HG02938 (cell line): ENCODE measurements around the gene EIF2D.
"Not testable (repeated sequence)": the region's sequence is repeated elsewhere in the genome, so short reads cannot be mapped to it uniquely, and the experiment has no call there.

Experiments
- ATAC-seq: cut with Tn5 transposase; IDR thresholded peaks from one replicate; pipeline ENCODE4 v1.9.1; 2021; ENCODE audit warnings: mild to moderate bottlenecking, moderate library complexity; ENCODE audit not compliant: unreplicated experiment

EIF2D gene

DNA sequence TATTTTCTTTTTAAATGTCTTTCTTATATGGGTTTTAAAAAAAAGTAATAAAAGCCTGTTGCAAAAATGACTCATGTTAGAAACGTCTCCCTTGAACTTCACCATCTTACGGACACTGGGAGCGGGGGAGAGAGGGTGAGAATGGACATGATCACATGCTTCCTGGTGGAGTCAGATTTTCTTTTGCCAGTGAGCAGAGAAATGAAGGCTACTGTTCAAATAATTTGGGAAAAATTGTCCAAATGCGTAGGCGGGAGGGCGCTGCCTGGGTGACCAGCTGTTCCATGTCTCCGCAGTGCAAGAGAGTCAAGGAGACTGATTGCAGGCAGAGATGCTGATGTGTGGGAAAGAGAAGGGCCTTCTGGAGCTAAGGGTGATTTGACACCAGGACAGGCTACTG, 23.1 kb downstream of the EIF2D start:
- no peak for ATAC-seq

DNA sequence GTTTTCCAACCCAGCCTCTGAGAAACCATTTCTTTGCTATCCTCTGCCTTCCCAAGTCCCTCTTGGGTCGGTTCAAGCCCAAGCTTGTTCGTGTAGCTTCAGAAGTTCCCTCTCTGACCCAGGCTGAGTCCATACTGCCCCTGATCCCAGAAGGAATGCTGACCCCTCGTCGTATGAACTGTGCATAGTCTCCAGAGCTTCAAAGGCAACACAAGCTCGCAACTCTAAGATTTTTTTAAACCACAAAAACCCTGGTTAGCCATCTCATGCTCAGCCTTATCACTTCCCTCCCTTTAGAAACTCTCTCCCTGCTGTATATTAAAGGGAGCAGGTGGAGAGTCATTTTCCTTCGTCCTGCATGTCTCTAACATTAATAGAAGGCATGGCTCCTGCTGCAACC, 23.8 kb downstream of the EIF2D start:
- ATAC-seq: no peak

DNA sequence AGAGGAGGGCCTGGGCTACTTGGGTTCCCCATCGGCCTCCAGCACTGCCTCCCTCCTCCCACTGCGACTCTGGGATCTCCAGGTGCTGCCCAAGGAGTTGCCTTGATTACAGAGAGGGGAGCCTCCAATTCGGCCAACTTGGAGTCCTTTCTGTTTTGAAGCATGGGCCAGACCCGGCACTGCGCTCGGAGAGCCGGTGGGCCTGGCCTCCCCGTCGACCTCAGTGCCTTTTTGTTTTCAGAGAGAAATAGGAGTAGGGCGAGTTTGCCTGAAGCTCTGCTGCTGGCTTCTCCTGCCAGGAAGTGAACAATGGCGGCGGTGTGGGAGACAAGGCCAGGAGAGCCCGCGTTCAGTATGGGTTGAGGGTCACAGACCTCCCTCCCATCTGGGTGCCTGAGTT, 24.4 kb downstream of the EIF2D start:
- no peak for ATAC-seq

DNA sequence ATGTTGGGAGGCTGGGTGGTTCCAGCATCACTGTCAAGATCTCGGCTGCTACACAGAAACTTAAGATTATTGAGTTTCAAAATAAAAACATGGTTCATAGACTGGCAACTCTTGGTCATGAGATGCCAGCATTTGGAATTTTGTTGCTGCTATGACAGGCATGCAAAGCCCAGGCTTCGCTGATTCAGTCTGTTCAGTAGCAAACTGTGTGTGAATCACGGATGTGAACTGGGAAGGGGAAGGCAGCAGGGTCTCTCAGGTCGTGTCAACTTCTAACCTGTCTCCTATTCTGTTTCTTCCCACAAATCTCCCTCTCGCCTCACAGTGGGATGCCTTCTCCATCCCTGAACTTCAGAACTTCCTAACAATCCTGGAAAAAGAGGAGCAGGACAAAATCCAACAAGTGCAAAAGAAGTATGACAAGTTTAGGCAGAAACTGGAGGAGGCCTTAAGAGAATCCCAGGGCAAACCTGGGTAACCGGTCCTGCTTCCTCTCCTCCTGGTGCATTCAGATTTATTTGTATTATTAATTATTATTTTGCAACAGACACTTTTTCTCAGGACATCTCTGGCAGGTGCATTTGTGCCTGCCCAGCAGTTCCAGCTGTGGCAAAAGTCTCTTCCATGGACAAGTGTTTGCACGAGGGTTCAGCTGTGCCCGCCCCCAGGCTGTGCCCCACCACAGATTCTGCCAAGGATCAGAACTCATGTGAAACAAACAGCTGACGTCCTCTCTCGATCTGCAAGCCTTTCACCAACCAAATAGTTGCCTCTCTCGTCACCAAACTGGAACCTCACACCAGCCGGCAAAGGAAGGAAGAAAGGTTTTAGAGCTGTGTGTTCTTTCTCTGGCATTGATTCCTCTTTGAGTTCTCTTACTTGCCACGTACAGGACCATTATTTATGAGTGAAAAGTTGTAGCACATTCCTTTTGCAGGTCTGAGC, 25.5 kb downstream of the EIF2D start:
- ATAC-seq: no peak

DNA sequence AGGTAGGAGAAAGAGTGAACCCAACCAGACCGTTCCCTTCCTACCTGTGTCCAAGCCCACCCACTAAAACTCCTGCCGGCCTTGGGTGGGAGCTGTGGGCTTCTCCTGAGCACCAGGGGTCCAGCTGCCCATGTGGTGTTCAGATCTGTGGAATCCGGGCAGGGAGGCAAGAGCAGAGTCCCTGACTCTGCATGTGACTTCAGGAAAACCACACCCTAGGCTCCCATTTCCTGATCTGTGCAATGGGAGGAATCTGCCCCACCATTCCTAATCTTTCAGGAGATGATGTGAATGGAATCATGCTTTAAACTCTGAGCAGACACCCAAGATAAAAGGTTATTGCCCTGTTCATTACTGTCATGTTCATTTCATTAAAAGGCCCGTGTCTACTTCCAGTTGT, 27.6 kb downstream of the EIF2D start:
- no peak for ATAC-seq

DNA sequence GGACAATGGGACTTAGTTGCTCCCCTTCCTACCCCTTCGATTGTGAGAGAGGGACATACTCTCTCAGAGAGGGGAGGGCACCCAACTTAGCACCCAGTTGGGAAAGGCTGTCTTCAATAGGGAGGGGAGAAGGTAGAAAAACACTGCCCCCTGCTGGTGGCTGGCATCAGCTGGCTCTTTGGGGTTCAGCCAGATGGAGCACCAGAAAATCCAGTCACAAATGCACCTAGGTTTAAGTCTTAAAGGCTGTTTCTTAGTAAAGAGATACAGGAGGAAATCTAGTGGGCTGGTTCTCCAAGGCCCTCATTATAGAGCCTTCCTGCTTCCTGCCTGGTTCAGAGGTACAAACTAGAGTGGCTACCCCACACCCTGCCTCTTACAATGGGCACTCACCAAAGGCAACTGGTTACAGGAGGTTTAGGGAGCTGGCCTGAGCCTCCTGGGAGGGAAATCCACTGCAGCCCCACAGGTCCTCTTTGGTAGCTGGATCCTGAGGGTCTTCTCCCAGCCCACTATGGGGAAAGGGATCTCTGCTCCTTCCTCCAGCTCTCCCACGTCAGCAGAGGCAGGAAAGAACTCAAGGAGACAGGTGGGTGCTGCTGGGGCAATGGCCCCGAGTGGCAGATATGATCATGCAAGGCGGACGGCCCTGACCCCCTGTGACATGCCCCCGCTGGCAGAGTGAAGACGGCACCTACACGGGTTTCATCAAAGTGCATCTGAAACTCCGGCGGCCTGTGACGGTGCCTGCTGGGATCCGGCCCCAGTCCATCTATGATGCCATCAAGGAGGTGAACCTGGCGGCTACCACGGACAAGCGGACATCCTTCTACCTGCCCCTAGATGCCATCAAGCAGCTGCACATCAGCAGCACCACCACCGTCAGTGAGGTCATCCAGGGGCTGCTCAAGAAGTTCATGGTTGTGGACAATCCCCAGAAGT, 28.3 kb downstream of the EIF2D start:
- no peak for ATAC-seq

DNA sequence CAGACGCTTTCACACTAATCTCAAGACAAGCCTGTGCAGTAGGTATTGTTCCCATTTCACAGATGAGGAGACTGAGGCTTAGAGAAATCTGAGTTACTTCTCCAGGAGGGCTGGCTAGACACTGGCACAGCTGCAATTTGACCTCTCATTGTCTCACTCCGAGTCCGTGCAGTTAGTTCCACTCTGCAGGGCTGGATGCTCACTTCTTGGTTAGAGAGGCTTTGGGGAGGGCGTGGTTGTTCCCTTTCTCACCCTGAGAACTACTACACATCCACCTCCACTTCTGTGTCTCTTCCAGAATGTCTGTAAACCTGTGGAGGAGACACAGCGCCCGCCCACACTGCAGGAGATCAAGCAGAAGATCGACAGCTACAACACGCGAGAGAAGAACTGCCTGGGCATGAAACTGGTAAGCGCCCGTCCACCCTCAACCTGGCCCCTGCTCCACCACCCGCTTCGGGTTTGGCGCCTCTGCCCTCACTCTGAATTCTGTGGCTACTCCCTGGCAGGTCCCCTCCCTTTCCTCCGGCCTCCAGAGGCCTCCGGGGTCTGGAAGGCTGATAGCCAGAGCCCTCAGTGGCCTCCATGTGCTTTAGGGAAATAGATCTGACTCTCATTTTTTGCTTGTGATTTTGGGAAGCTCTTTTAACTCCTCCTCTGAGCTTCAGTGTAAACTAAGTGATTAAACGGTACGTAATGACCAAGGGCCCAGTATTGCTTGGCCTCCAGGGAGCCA, 29.1 kb downstream of the EIF2D start:
- ATAC-seq: no peak

DNA sequence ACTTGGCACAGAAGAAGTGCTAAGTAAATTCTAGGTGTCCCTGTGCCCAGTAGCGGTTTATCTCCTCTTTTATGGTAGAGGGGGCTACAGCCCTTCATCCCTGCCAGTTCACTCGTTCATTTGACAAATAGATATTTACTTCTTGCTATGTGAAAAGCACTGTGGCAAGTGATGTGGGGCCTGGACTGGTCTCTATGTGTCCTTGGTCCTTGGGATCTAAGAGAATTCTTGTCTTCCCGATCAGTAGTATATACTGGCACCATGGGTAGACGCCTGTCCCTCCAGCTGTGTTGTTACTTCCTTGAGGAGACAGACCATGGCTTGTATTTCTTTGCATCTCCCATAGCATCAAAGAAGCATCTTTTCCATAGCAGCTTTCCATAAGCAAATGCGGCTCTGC, 29.7 kb downstream of the EIF2D start:
- no peak for ATAC-seq

DNA sequence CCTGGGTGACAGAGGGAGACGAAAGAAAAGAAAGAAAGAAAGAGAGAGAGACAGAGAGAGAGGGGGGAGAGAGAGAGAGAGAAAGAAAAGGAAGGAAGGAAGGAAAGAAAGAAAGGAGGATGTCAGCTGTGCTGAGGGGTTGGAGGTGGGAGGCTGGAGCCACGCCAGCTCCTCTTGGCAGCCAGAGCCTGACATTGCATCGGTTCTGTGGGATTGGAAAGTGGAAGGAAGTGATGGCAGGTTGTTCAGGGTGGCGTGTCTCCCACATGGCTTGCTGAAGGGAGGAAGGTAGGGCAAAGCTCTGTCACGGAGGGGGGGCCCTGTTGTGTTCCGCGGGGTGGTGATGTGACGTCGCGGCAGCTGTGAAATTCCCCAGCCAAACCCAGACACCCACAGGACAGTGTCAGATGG, 30.7 kb downstream of the EIF2D start:
- no peak for ATAC-seq

DNA sequence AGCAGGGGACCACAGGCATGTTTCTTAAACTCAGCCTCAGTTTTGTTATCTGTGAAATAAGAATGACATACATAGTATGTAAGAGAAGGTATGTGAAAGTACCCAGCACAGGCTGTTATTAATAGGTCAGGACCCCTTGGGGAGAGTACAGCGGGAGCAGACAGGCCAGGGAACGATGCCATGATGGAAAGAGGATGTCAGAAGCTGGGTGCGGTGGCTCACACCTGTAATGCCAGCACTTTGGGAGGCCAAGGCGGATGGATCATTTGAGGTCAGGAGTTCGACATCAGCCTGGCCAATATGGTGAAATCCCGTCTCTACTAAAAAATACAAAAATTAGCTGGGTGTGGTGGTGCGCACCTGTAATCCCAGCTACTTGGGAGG, 31.2 kb downstream of the EIF2D start:
- ATAC-seq: not testable (repeated sequence)

DNA sequence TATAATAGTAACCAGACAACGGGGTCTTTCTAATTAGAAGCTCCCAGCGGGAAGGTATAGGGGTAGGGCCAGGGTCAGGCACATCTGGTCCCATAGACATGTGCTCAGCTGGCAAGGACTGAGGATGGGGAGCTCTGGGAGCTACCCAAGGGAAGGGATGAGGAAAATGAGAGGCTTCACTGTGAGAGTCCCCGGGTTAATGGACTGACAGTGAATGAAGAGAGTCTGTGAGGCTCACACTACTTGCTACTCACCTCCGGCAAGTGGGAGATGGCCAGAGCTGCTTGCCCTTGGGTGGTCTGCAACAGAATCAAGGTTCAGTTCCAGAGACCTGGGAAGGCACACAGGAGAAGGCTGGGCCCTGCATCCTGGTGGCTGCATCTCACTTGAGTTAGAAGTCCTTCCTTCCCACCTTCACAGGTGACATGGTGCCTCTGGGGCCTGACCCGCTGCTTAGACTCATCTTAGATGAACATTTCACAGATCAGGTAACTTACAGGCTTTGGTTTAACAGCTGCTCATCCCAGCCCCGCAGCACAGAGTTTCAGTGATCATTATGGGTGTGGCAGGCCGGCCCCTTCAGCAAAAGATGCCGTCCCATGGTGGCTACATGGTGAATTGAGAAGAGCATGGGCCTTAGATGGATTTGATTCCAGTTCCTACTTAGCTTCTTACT, 31.7 kb downstream of the EIF2D start:
- no peak for ATAC-seq

DNA sequence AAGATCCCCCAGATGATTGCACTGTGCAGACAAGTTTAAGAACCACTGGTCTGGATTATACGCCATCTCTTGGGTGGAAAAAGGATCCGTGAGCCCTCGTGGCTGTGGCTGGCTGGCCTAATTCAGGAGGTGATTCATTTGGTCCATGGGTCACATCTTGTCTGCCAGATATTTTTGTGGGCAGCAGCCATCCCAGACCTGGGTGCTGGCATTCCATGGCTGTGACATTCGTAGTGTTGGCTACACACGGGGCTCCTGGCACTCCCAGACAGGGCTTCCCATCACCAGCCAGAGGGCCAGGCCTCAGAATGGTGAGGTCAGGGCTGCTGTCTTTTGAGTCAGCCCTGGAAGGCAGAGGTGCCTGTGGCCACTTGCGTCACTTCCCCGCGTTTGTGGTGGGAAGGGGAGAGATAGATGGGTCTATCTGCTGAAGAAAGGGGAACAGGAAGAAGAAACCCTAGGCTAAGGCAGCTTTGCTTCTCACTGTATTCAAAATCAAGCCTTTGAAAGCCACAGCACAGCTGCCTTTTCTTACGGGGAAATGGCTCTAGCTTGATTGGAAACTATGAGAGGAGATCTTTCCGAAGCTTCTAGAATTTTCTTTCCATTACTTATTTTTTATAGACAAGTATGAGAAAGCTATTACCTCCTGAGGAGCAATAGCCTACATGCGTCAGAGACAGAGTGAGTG, 32.4 kb downstream of the EIF2D start:
- ATAC-seq: peak; percentile 79

DNA sequence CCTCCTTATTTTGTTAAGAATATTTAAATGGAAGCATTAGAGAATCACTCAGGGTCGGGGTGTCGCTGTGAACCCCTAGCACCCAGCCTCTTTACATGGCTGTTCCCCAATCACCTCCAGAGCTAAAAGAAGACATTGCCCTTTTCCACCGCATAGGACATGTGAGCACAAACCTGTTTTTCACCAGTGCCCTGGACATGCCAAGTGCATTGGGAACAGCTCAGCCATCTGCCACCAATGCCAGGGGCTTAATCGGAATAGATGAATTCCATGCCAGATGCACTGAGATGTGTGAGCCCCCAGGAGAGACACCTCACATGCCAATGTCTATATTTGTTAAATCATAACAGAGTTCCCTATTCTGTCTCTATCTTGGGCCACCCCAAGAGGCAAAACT, 33.3 kb downstream of the EIF2D start:
- ATAC-seq: no peak

DNA sequence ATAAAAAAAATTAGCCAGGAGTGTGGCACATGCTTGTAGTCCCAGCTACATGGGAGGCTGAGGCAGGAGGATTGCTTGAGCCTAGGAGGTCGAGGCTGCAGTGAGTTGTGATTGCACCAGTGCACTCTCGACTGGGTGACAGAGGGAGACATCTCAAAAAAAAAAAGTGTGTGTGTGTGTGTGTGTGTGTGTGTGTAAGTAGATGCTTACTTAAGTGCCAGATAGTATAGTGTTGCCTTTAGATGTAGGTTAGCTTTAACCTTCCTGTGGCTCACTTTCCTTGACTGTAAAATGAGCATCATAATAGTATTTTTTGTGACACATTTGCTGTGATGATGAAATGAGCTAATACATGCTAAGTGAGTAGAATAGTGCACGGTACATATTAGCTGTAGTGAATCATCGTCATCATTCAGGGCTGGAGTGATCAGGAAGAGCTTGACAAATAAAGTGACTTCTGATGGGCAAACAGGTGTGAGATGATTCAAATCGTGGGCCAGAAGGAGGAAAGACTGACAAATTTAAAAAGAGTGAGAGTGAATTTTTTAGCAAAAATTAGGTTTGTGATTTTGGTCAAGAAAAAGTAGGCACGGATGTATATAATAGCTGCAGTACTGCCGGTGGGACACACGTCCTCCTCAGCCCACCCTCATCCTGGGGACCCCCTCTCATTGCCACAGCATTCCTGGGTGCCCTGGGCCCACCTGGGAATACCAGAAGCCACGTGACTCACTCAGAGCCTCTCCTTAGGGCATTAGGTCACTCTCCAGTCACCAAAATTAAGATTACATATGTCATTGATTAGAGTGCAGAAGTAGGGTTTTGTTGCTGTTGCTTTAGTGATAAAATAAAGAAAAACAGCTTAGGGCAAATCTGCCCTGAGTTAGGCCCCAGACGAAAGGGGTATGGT, 33.9 kb downstream of the EIF2D start:
- no peak for ATAC-seq

DNA sequence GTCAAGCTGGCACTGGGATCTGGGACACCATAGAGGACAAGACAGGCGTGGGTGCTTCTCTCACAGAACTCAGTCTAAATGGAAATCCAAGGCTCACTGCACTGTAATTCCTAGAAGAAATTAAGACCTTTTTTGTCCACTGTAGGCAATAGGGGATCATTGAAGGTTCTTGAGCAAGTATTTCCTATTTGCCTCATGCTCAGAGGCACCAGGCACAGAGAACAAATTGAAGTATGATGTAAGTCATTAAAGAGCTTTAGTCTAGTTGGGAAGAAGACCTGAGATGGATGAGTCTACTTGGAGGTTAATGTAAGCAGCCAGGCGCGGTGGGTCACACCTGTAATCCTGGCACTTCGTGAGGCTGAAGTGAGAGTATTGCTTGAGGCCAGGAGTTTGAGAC, 34.6 kb downstream of the EIF2D start:
- no peak for ATAC-seq

DNA sequence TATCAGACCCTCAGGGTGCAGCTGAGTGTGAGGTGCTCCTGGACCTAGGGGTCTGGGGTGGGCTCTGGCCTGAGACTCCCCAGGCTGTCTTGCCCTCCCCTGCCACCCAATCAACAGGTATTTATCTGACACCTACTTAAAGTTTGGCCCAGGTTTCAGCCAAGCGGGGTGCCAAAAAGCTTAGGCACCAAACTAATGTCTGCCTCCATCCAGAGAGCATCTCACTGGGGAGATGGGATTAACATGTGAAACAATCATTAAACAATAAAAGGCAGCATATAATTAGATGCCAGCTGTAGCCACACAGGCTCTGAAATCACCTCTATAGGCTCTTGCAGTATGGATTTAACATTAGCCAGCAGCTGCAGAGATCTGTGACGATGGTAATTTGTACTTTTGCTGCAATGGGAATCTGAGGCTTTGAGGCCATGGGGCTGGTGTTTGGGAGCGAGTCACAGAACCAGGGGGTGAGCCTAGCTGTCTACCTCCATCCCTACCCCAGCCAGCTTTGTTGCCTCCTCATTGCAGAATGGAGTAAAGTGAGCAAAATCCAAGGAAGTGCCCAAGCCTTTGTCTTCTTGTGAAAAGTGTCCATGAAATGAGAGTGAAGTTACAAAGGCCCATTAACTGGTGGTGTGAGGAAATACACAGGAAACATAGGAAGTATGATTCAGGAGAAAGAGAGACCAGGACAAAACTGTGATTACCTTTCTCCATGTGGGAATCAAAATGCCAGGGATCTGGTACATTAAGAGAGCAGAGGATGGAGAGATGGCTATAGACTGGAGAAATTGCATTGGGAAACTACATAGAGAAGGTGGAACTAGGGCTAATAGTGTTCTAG, 36.1 kb downstream of the EIF2D start:
- ATAC-seq: no peak

DNA sequence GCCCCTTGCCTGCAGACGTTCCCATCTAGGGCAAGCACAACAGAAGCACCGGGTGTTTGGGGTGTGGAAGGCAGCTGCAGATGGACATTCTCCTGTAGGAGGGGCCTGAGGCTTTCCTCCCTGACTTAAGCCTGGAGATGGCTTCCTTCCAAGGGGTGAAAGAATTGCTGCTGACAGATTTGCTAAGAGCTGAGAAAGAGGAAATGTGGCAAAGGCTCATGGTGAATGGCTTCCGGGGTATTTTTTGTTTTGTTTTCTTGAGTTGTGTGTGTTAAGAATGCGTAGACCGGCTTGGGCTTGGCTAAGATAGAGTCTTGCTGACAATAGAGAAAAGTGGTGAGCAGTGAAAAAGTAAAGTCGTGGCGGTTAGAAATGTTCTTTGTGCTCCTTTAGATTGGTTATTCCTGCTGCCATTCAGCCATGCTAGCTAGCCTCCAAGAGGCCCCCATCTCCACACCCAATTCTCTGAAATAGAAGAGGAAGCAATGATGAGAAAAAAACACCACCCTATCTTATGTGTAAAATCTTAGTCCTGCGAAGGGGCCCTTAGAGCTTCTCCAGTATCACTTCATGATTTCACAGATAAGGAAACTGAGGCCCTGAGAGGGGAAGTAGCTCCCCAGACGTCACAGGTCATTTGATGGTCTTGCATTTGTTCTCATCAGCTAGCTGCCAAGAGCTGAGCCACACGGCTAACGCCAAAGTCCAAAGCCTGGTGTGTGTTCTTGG, 36.9 kb downstream of the EIF2D start:
- ATAC-seq: no peak
